ENCODE results near the gene ADD1. TPM values are rescaled to one million over a fixed set of nuclear protein-coding genes. Genes with fewer than 3 reads are reported as not detected.

Gene ADD1
- total and polyA plus RNA-seq, 8 donors = 262 to 331 (median 304) TPM

GRCh38 chr4:2862528-2862927 lies 18.9 kb downstream of the ADD1 start:
- peak; percentile 52 for ATAC-seq
- H3K9me3 ChIP-seq = no peaks in the 10 kb centered on the region
- peaks cover 58 to 99% of the 10 kb centered on the region in 2 donors for H3K4me1 ChIP-seq
- no peak for TF ChIP-seq CTCF (IDR thresholded peaks at IDR 0.05)
- peak overlapping the region in 1 of 2 donors; percentile 6 for H3K4me3 ChIP-seq
- no peaks in the 10 kb centered on the region for H3K27me3 ChIP-seq
- H3K27ac ChIP-seq = peak overlapping the region; percentile 10 to 76
- no peak for DNase-seq
- H3K36me3 ChIP-seq = no peaks in the 10 kb centered on the region
- intact Hi-C loops (cut with DNase I) = no loop called here

GRCh38 chr4:2863649-2864048 lies 20.0 kb downstream of the ADD1 start:
- Histone ChIP-seq H3K4me3 (no peak overlapping the region), H3K27me3 (no peaks in the 10 kb centered on the region), H3K27ac (peak overlapping the region in 1 of 2 donors; percentile 76), H3K4me1 (peaks cover 60 to 99% of the 10 kb centered on the region in 2 donors), H3K36me3 (no peaks in the 10 kb centered on the region), H3K9me3 (no peaks in the 10 kb centered on the region)
- intact Hi-C loops (cut with DNase I) = no loop called here
- ATAC-seq = no peak
- no peak for DNase-seq
- TF ChIP-seq CTCF (IDR thresholded peaks at IDR 0.05) = no peak

GRCh38 chr4:2865196-2865780 lies 21.6 kb downstream of the ADD1 start:
- Histone ChIP-seq H3K27ac (peak overlapping the region in 1 of 2 donors; percentile 20), H3K9me3 (no peaks in the 10 kb centered on the region), H3K36me3 (no peaks in the 10 kb centered on the region), H3K4me1 (peaks cover 50 to 99% of the 10 kb centered on the region in 2 donors), H3K27me3 (no peaks in the 10 kb centered on the region), H3K4me3 (no peak overlapping the region)
- DNase-seq (no peak), ATAC-seq (no peak)
- TF ChIP-seq CTCF (IDR thresholded peaks at IDR 0.05) = no peak
- intact Hi-C loops (cut with DNase I) = no loop called here

GRCh38 chr4:2866160-2866861 lies 22.7 kb downstream of the ADD1 start:
- no peak for ATAC-seq
- Histone ChIP-seq H3K27me3 (no peaks in the 10 kb centered on the region), H3K4me3 (no peak overlapping the region), H3K36me3 (no peaks in the 10 kb centered on the region), H3K4me1 (peaks cover 43 to 99% of the 10 kb centered on the region in 2 donors), H3K9me3 (no peaks in the 10 kb centered on the region), H3K27ac (peak overlapping the region in 1 of 2 donors; percentile 53)
- no peak for DNase-seq
- no peak for TF ChIP-seq CTCF (IDR thresholded peaks at IDR 0.05)
- intact Hi-C loops (cut with DNase I) = no loop called here

- H3K27ac ChIP-seq = peak overlapping the region in 1 of 2 donors; percentile 53
- peaks cover 37 to 99% of the 10 kb centered on the region in 2 donors for H3K4me1 ChIP-seq
- no peak for DNase-seq
- no peak overlapping the region for H3K4me3 ChIP-seq
- intact Hi-C loops (cut with DNase I) = no loop called here
- no peaks in the 10 kb centered on the region for H3K27me3 ChIP-seq
- no peak for ATAC-seq
- H3K9me3 ChIP-seq = no peaks in the 10 kb centered on the region
- no peaks in the 10 kb centered on the region for H3K36me3 ChIP-seq
- TF ChIP-seq CTCF (IDR thresholded peaks at IDR 0.05) = no peak
Observed at GRCh38 chr4:2866891-2867290, 23.2 kb downstream of the ADD1 start.
